IMR-90 (cell line): ENCODE data around the gene SAXO1. TPM values are rescaled to one million over a fixed set of nuclear protein-coding genes. Genes with fewer than 3 reads are reported as not detected.
"Not testable (repeated sequence)": the region's sequence is repeated elsewhere in the genome, so short reads cannot be mapped to it uniquely, and the experiment has no call there.

ENCODE experiments used
- ATAC-seq: fragments of 200-7000 bp; cut with Tn5 transposase; 2 replicates; pipeline ENCODE4 v1.9.1; 2020; ENCODE audit warnings: low read depth, mild to moderate bottlenecking, moderate library complexity
- BruUV-seq: library from RNA; stranded (reverse); fragments of 400-500 nt; replicated peaks from 2 replicates; lab custom pipeline; 2021; lab: Mats Ljungman, UMichigan
- CTCF ChIA-PET: fragments of 300-600 bp; formaldehyde crosslinking; extraction: SDS; loops from one replicate; lab custom pipeline; 2021; ENCODE audit warnings: antibody characterized with exemption; lab: Yijun Ruan, JAX
- POLR2A ChIA-PET: fragments of 300-600 bp; sonication (Branson Sonifier 250); formaldehyde crosslinking; loops from one replicate; lab custom pipeline; 2022; ENCODE audit warnings: antibody characterized with exemption; ENCODE audit not compliant: unreplicated experiment; lab: Charles Lee
- DNase-seq: peaks from one replicate; pipeline ENCODE4 v3.0.0; 2013
- H2AFZ ChIP-seq: replicated peaks from 2 replicates; pipeline ENCODE3; 2013; ENCODE audit warnings: low read length, mild to moderate bottlenecking; ENCODE audit not compliant: poor library complexity
- H2AK5ac ChIP-seq: 2 replicates; pipeline ENCODE4 v1.6.1; 2013; ENCODE audit warnings: low read depth, low read length, inconsistent platforms
- H2AK9ac ChIP-seq: replicated peaks from 2 replicates; pipeline ENCODE3; 2013; ENCODE audit warnings: mild to moderate bottlenecking, low read depth, low read length, moderate library complexity; ENCODE audit not compliant: poor library complexity
- H2BK120ac ChIP-seq: 2 replicates; pipeline ENCODE4 v1.6.1; 2013; ENCODE audit warnings: low read depth, low read length, inconsistent platforms
- H2BK15ac ChIP-seq: 3 replicates; pipeline ENCODE4 v1.6.1; 2013; ENCODE audit warnings: low read depth, low read length, inconsistent platforms
- H2BK20ac ChIP-seq: 2 replicates; pipeline ENCODE4 v1.6.1; 2013; ENCODE audit warnings: low read depth, mild to moderate bottlenecking, inconsistent platforms, low read length, moderate library complexity
- H2BK5ac ChIP-seq: 2 replicates; pipeline ENCODE4 v1.6.1; 2013; ENCODE audit warnings: mild to moderate bottlenecking, low read depth, low read length, inconsistent platforms; ENCODE audit not compliant: poor library complexity, severe bottlenecking
- H3K14ac ChIP-seq: replicated peaks from 2 replicates; pipeline ENCODE4 v1.6.1; 2013; ENCODE audit warnings: low read depth, low read length, inconsistent platforms
- H3K18ac ChIP-seq: 2 replicates; pipeline ENCODE4 v1.6.1; 2013; ENCODE audit warnings: low read depth, low read length, control low read depth
- H3K23ac ChIP-seq: 2 replicates; pipeline ENCODE4 v1.6.1; 2013; ENCODE audit warnings: low read depth, low read length, inconsistent platforms
- H3K27ac ChIP-seq: 2 replicates; pipeline ENCODE4 v1.5.1; 2013; ENCODE audit warnings: mild to moderate bottlenecking, control low read depth, low read length; ENCODE audit not compliant: insufficient read depth
- H3K27me3 ChIP-seq: 2 replicates; pipeline ENCODE4 v1.6.1; 2013; ENCODE audit warnings: low read length; ENCODE audit not compliant: control insufficient read depth, insufficient read depth
- H3K36me3 ChIP-seq: 2 replicates; pipeline ENCODE4 v1.6.1; 2013; ENCODE audit warnings: low read length, mixed read lengths; ENCODE audit not compliant: control insufficient read depth, insufficient read depth
- H3K4ac ChIP-seq: 2 replicates; pipeline ENCODE4 v1.6.1; 2013; ENCODE audit warnings: low read depth, low read length, inconsistent platforms
- H3K4me1 ChIP-seq: 2 replicates; pipeline ENCODE4 v1.6.1; 2013; ENCODE audit warnings: low read length, mixed read lengths; ENCODE audit not compliant: control insufficient read depth, insufficient read depth
- H3K4me2 ChIP-seq: 2 replicates; pipeline ENCODE4 v1.6.1; 2013; ENCODE audit warnings: low read depth, mild to moderate bottlenecking, control low read depth, low read length, moderate library complexity
- H3K4me3 ChIP-seq: 2 replicates; pipeline ENCODE4 v1.5.1; 2013; ENCODE audit warnings: low read depth, mild to moderate bottlenecking, control low read depth, low read length, moderate library complexity; ENCODE audit not compliant: insufficient read depth
- H3K56ac ChIP-seq: 2 replicates; pipeline ENCODE4 v1.6.1; 2013; ENCODE audit warnings: low read length, inconsistent platforms; ENCODE audit not compliant: insufficient read depth; ENCODE audit errors: extremely low read depth
- H3K79me1 ChIP-seq, 2 experiments: 2 replicates each; pipeline ENCODE4 v1.6.1; 2013; ENCODE audit warnings: low read length in 2 of 2, inconsistent platforms in 1 of 2, low read depth in 1 of 2
- H3K9ac ChIP-seq: 2 replicates; pipeline ENCODE4 v1.6.1; 2013; ENCODE audit warnings: low read depth, low read length, control low read depth
- H3K9me1 ChIP-seq: 2 replicates; pipeline ENCODE4 v1.6.1; 2013; ENCODE audit warnings: low read length, inconsistent platforms; ENCODE audit not compliant: insufficient read depth
- H3K9me3 ChIP-seq: 2 replicates; pipeline ENCODE4 v1.6.1; 2013; ENCODE audit warnings: low read length; ENCODE audit not compliant: control insufficient read depth, insufficient read depth
- H4K20me1 ChIP-seq: 2 replicates; pipeline ENCODE4 v1.6.1; 2013; ENCODE audit warnings: low read length, inconsistent platforms; ENCODE audit not compliant: insufficient read depth
- H4K5ac ChIP-seq: 2 replicates; pipeline ENCODE4 v1.6.1; 2013; ENCODE audit warnings: mild to moderate bottlenecking, low read depth, low read length, control low read depth
- H4K8ac ChIP-seq, 2 experiments: 2 replicates each; pipeline ENCODE4 v1.6.1; 2013; ENCODE audit warnings: low read depth in 2 of 2, low read length in 2 of 2, control low read depth in 1 of 2, inconsistent platforms in 1 of 2
- H4K91ac ChIP-seq: 2 replicates; pipeline ENCODE4 v1.6.1; 2013; ENCODE audit warnings: low read depth, low read length, inconsistent platforms; ENCODE audit not compliant: insufficient read depth
- WGBS, 2 experiments: methylation state at CpG; one replicate each; pipeline versions ENCODE4 v1.1.5 to v1.1.7; 2013; ENCODE audit warnings: missing lambda C conversion rate in 2 of 2; ENCODE audit not compliant: insufficient read length in 1 of 2; ENCODE audit errors: extremely low coverage in 2 of 2; 5-methylcytosine and 5-hydroxymethylcytosine counted together
- dilution Hi-C: fragments of 300-500 bp; cut with HindIII; formaldehyde crosslinking; loops from one replicate; pipeline ENCODE4 v1.14.3; 2018; ENCODE audit warnings: low sequenced_read_pairs; ENCODE audit not compliant: unreplicated experiment
- in situ Hi-C: fragments of 300-500 bp; cut with MboI; formaldehyde crosslinking; loops from 3 replicates; pipeline ENCODE4 v1.14.3; 2019; ENCODE audit warnings: low sequenced_read_pairs, inconsistent platforms, mixed read lengths
- intact Hi-C: fragments of 100-400 bp; cut with micrococcal nuclease; formaldehyde crosslinking; loops from 2 replicates; pipeline ENCODE4 v1.10.0; 2022
- polyA plus RNA-seq, 3 experiments: library from polyadenylated mRNA; depleted of rRNA; stranded (reverse); fragments of >200 nt; gene quantifications; 2 replicates each; pipeline ENCODE4 v1.2.3, GENCODE V29; 2012; ENCODE audit warnings: low replicate concordance in 1 of 3
- total RNA-seq: library from RNA; depleted of rRNA; stranded (reverse); fragments of >200 nt; gene quantifications from 2 replicates; pipeline ENCODE4 v1.2.3, GENCODE V29; 2012

SAXO1 gene
- total and polyA plus RNA-seq, 2 of the 4 experiments (the other 2 are of a cell fraction): not detected

- H3K23ac ChIP-seq, POLR2A ChIA-PET, intact Hi-C loops, H3K27me3 ChIP-seq, in situ Hi-C loops, H3K27ac ChIP-seq, H2BK5ac ChIP-seq, H3K79me1 ChIP-seq, H3K14ac ChIP-seq, H4K5ac ChIP-seq, H3K9me3 ChIP-seq, H3K9me1 ChIP-seq, H3K56ac ChIP-seq, H3K4ac ChIP-seq, H4K20me1 ChIP-seq, H2AFZ ChIP-seq, H4K91ac ChIP-seq, H3K4me1 ChIP-seq, H3K4me2 ChIP-seq, dilution Hi-C loops, BruUV-seq, CTCF ChIA-PET, H3K36me3 ChIP-seq, H4K8ac ChIP-seq, H2BK15ac ChIP-seq, DNase-seq, H3K18ac ChIP-seq, H3K9ac ChIP-seq, H2AK9ac ChIP-seq, ATAC-seq, H3K4me3 ChIP-seq, H2AK5ac ChIP-seq, H2BK120ac ChIP-seq, H2BK20ac ChIP-seq: not testable (repeated sequence)
- 90% methylated on average over 7 of the region's 13 CpGs; no CpG with 5 or more reads in 1 of the 2 experiments for WGBS, 2 experiments
Observed at GRCh38 chr9:18930611-18931010, 102.4 kb downstream of the SAXO1 start.
